HepG2 (cell line): Measurements from ENCODE around the gene SDC3. TPM values are rescaled to one million over a fixed set of nuclear protein-coding genes. Genes with fewer than 3 reads are reported as not detected.

Experiments used
- ATAC-seq: fragments of 200-7000 bp; cut with Tn5 transposase; 3 replicates; pipeline ENCODE4 v1.9.1; 2020; ENCODE audit warnings: mild to moderate bottlenecking, moderate library complexity
- BruUV-seq: library from RNA; stranded (reverse); fragments of 400-500 nt; replicated peaks from 2 replicates; lab custom pipeline; 2021; lab: Mats Ljungman, UMichigan
- CTCF ChIA-PET: fragments of 300-600 bp; formaldehyde crosslinking; extraction: SDS; loops from one replicate; lab custom pipeline; 2021; ENCODE audit warnings: low total read pairs, inconsistent platforms, low intra/inter-chr PET ratio; lab: Yijun Ruan, JAX
- POLR2A ChIA-PET: fragments of 350-600 bp; sonication (Branson Sonifier 250); formaldehyde crosslinking; loops from one replicate; lab custom pipeline; 2020; ENCODE audit warnings: antibody characterized with exemption, inconsistent platforms; lab: Yijun Ruan, JAX
- DNase-seq: peaks from one replicate; pipeline ENCODE4 v3.0.0-alpha.2; 2015; ENCODE audit warnings: low spot score
- FAIRE-seq: peaks from 3 replicates; lab custom pipeline; 2011; peaks lifted over from hg19 to GRCh38; lab: Jason Lieb, UNC
- H2AFZ ChIP-seq: one replicate; pipeline ENCODE4 v1.6.1; 2011; ENCODE audit warnings: low read length, inconsistent platforms
- H3K27ac ChIP-seq: fragments of 300-600 bp; 3 replicates; pipeline ENCODE4 v1.8.0; 2011; ENCODE audit warnings: mixed run types, mild to moderate bottlenecking, mixed read lengths, low read length, inconsistent platforms; ENCODE audit not compliant: insufficient read depth; ENCODE audit errors: extremely low read length
- H3K27me3 ChIP-seq, 2 experiments: fragments of 200-600 bp in 1 of 2; 2 replicates in 1 of 2; 3 replicates in 1 of 2; pipeline versions ENCODE4 v1.6.0 to v1.8.0; 2011; ENCODE audit warnings: low read length in 2 of 2, mild to moderate bottlenecking in 2 of 2, moderate library complexity in 2 of 2, inconsistent platforms in 1 of 2; ENCODE audit not compliant: insufficient read depth in 2 of 2, control insufficient read depth in 1 of 2
- H3K36me3 ChIP-seq, 2 experiments: fragments of 200-600 bp in 1 of 2; replicated peaks in 1 of 2; 2 replicates in 1 of 2; 3 replicates in 1 of 2; pipeline versions ENCODE4 v1.5.1 to v1.8.0; 2011; ENCODE audit warnings: low read length in 2 of 2, inconsistent platforms in 1 of 2; ENCODE audit not compliant: insufficient read depth in 2 of 2, control insufficient read depth in 1 of 2
- H3K4me1 ChIP-seq: 2 replicates; pipeline ENCODE4 v1.5.1; 2012; ENCODE audit warnings: low read length, inconsistent platforms; ENCODE audit not compliant: insufficient read depth
- H3K4me2 ChIP-seq: 2 replicates; pipeline ENCODE4 v1.6.0; 2011; ENCODE audit warnings: low read depth, low read length, inconsistent platforms
- H3K4me3 ChIP-seq, 3 experiments: fragments of 200-600 bp in 1 of 3; sonication (generic), shearing (Covaris generic) in 1 of 3; replicated peaks in 1 of 3; 2 replicates each; pipeline ENCODE4 v1.5.1; 2011 to 2016; ENCODE audit warnings: low read length in 3 of 3, inconsistent platforms in 2 of 3, low read depth in 2 of 3, mild to moderate bottlenecking in 2 of 3, control low read depth in 1 of 3, mixed read lengths in 1 of 3; ENCODE audit not compliant: insufficient read depth in 1 of 3
- H3K79me2 ChIP-seq: one replicate; pipeline ENCODE4 v1.6.1; 2011; ENCODE audit warnings: low read length, inconsistent platforms; ENCODE audit not compliant: insufficient read depth
- H3K9ac ChIP-seq: 2 replicates; pipeline ENCODE4 v1.6.0; 2011; ENCODE audit warnings: mild to moderate bottlenecking, low read depth, low read length, inconsistent platforms; ENCODE audit not compliant: insufficient read depth
- H3K9me3 ChIP-seq: 2 replicates; pipeline ENCODE4 v1.5.1; 2012; ENCODE audit warnings: mild to moderate bottlenecking, low read length
- H4K20me1 ChIP-seq: 2 replicates; pipeline ENCODE4 v1.6.0; 2011; ENCODE audit warnings: inconsistent platforms, mild to moderate bottlenecking, low read length, moderate library complexity; ENCODE audit not compliant: insufficient read depth
- GFI1 ChIP-seq: sonication (generic); formaldehyde crosslinking; IDR thresholded peaks from 2 replicates; pipeline ENCODE4 v1.5.0; 2020; ENCODE audit warnings: missing genetic modification reagents, mild to moderate bottlenecking, borderline replicate concordance
- IRF2 ChIP-seq: IDR thresholded peaks from 2 replicates; pipeline ENCODE4 v1.6.1; 2018; ENCODE audit warnings: missing genetic modification reagents, missing compliant biosample characterization
- KLF9 ChIP-seq: IDR thresholded peaks from 2 replicates; pipeline ENCODE4 v1.6.1; 2016; ENCODE audit warnings: low read depth
- MYC ChIP-seq: sonication (generic); formaldehyde crosslinking; IDR thresholded peaks from 2 replicates; pipeline ENCODE4 v1.9.0; 2021; ENCODE audit warnings: missing genetic modification reagents, borderline replicate concordance
- NBN ChIP-seq: fragments of 450-650 bp; conservative IDR thresholded peaks from 2 replicates; pipeline ENCODE4 v1.6.1; 2017
- RARA ChIP-seq: IDR thresholded peaks from 2 replicates; pipeline ENCODE4 v1.6.1; 2016; ENCODE audit warnings: missing genetic modification reagents, missing compliant biosample characterization
- ZNF274 ChIP-seq: sonication (generic); formaldehyde crosslinking; IDR thresholded peaks from 2 replicates; pipeline ENCODE4 v1.5.1; 2020; ENCODE audit warnings: mild to moderate bottlenecking, missing genetic modification reagents
- ZNF407 ChIP-seq: sonication (generic); formaldehyde crosslinking; IDR thresholded peaks from one replicate; pipeline ENCODE4 v1.5.1; 2020; ENCODE audit warnings: mild to moderate bottlenecking, missing genetic modification reagents; ENCODE audit errors: not compliant biosample characterization
- ZNF468 ChIP-seq: sonication (generic); formaldehyde crosslinking; IDR thresholded peaks from 2 replicates; pipeline ENCODE4 v1.8.0; 2022; ENCODE audit warnings: mild to moderate bottlenecking, moderate library complexity, missing genetic modification reagents
- ZNF878 ChIP-seq: sonication (generic); formaldehyde crosslinking; IDR thresholded peaks from 2 replicates; pipeline ENCODE4 v1.8.1; 2023; ENCODE audit warnings: mild to moderate bottlenecking, missing genetic modification reagents, moderate library complexity
- WGBS: methylation state at CpG from one replicate; pipeline ENCODE4 v1.1.6; 2017; ENCODE audit warnings: low lambda C conversion rate; 5-methylcytosine and 5-hydroxymethylcytosine counted together
- in situ Hi-C: cut with HindIII; loops from 2 replicates; pipeline ENCODE4 v1.10.0; 2017; ENCODE audit warnings: low pct_unique_long_range_greater_than_20kb; ENCODE audit not compliant: extremely low pct_ligation_motif_present
- intact Hi-C: fragments of 100-400 bp; cut with micrococcal nuclease; formaldehyde crosslinking; loops from one replicate; pipeline ENCODE4 v1.10.0; 2022; ENCODE audit not compliant: unreplicated experiment
- polyA plus RNA-seq, 8 experiments: library from polyadenylated mRNA; depleted of rRNA in 3 of 8; stranded (reverse) in 7 of 8; unstranded in 1 of 8; fragments of >200 nt; fragmentation: Illumina TruSeq in 4 of 8; extraction: Trizol in 4 of 8; gene quantifications; 2 replicates each; pipeline versions ENCODE4 v1.2.1 to v1.2.3, GENCODE V29; 2011 to 2016; ENCODE audit warnings: low read depth in 4 of 8, missing spikeins in 1 of 8, mixed read lengths in 1 of 8; ENCODE audit not compliant: insufficient read depth in 1 of 8
- total RNA-seq, 5 experiments: library from RNA; depleted of rRNA; stranded (reverse); fragments of >200 nt; fragmentation: Illumina TruSeq; extraction: Trizol; gene quantifications; 2 replicates each; pipeline ENCODE4 v1.2.3, GENCODE V29; 2016; ENCODE audit warnings: low read depth in 1 of 5

SDC3 gene
- total and polyA plus RNA-seq, 2 of the 13 experiments (the other 11 are each of a cell fraction or from before 2014, with no cell fraction given) = 0.49 to 0.84 TPM

- ATAC-seq (no peak), FAIRE-seq (no peak)
Observed at GRCh38 chr1:30916296-30916695, 7.7 kb upstream of the SDC3 start.

More at GRCh38 chr1:30916296-30916695, 7.7 kb upstream of the SDC3 start:
- H3K27me3 ChIP-seq = peaks cover 0 to 1% of the 10 kb centered on the region in 2 experiments; a peak in 2 of 5 replicates
- BruUV-seq = no TSS peak
- intact Hi-C loops (no loop called here), in situ Hi-C loops (no loop called here)
- no peaks in the 10 kb centered on the region for H3K36me3 ChIP-seq
- H3K4me1 ChIP-seq = peaks cover 9% of the 10 kb centered on the region; the same call in 1 of the 2 replicates
- no peak for TF ChIP-seq GFI1
- no peak for TF ChIP-seq ZNF468 (CRISPR knock-in tag)
- TF ChIP-seq ZNF274 (CRISPR knock-in tag) = no peak
- no peak for TF ChIP-seq NBN
- no peak for TF ChIP-seq MYC
- TF ChIP-seq KLF9 (CRISPR knock-in tag) = no peak
- no peak for TF ChIP-seq IRF2 (CRISPR knock-in tag)
- TF ChIP-seq ZNF878 (CRISPR knock-in tag) = no peak
- TF ChIP-seq RARA (CRISPR knock-in tag) = no peak
- no peak for TF ChIP-seq ZNF407 (CRISPR knock-in tag)
- POLR2A ChIA-PET = no interaction called here
- no peak overlapping the region for H3K27ac ChIP-seq
- no peaks in the 10 kb centered on the region for H3K79me2 ChIP-seq
- H2AFZ ChIP-seq = no peak overlapping the region
- no peak overlapping the region for H3K4me3 ChIP-seq
- H3K9me3 ChIP-seq = no peaks in the 10 kb centered on the region
- CTCF ChIA-PET = no interaction called here
- H4K20me1 ChIP-seq = no peaks in the 10 kb centered on the region
- WGBS = 53% methylated on average over 12 of the region's 12 CpGs
- no peak overlapping the region for H3K9ac ChIP-seq
- DNase-seq = no peak
- H3K4me2 ChIP-seq = no peak overlapping the region
